SK-N-SH treated with all-trans-retinoic acid at 6 μM for 48 hours (cell line): ENCODE data around the gene PYGL.

Experiments
- ARNTL ChIP-seq: fragments of 450-650 bp; formaldehyde crosslinking; IDR thresholded peaks from 2 replicates; pipeline ENCODE4 v1.5.0; 2020; ENCODE audit warnings: low read depth, mild to moderate bottlenecking, moderate library complexity, borderline replicate concordance
- CSDC2 ChIP-seq: fragments of 250-450 bp; sonication (Bioruptor Pico); IDR thresholded peaks from 2 replicates; pipeline ENCODE4 v1.5.0; 2020; ENCODE audit warnings: mild to moderate bottlenecking, moderate library complexity
- ESRRG ChIP-seq: fragments of 250-450 bp; sonication (Bioruptor Pico); IDR thresholded peaks from 2 replicates; pipeline ENCODE4 v1.6.1; 2021; ENCODE audit warnings: mild to moderate bottlenecking
- OSR1 ChIP-seq: fragments of 250-450 bp; sonication (Bioruptor Pico); IDR thresholded peaks from 2 replicates; pipeline ENCODE4 v1.8.0; 2022; ENCODE audit warnings: moderate library complexity, mild to moderate bottlenecking, inconsistent platforms
- PATZ1 ChIP-seq: fragments of 250-450 bp; sonication (Bioruptor Pico); IDR thresholded peaks from 2 replicates; pipeline ENCODE4 v1.8.0; 2020; ENCODE audit warnings: mild to moderate bottlenecking, moderate library complexity, borderline replicate concordance
- POU6F1 ChIP-seq: fragments of 250-450 bp; sonication (Bioruptor Pico); IDR thresholded peaks from 2 replicates; pipeline ENCODE4 v1.8.0; 2021; ENCODE audit warnings: low read depth, mild to moderate bottlenecking, moderate library complexity, borderline replicate concordance
- PPARA ChIP-seq: fragments of 250-450 bp; sonication (Bioruptor Pico); IDR thresholded peaks from 2 replicates; pipeline ENCODE4 v1.5.0; 2020; ENCODE audit warnings: mild to moderate bottlenecking, borderline replicate concordance
- RARB ChIP-seq: fragments of 250-450 bp; sonication (Bioruptor Pico); IDR thresholded peaks from 2 replicates; pipeline ENCODE4 v1.8.0; 2021; ENCODE audit warnings: mild to moderate bottlenecking, moderate library complexity
- TCF4 ChIP-seq: fragments of 250-450 bp; sonication (Bioruptor Pico); IDR thresholded peaks from 2 replicates; pipeline ENCODE4 v1.8.0; 2021; ENCODE audit warnings: mild to moderate bottlenecking, moderate library complexity, borderline replicate concordance
- ZC3H10 ChIP-seq: fragments of 250-450 bp; sonication (Bioruptor Pico); IDR thresholded peaks from 2 replicates; pipeline ENCODE4 v1.5.1; 2021; ENCODE audit warnings: mild to moderate bottlenecking, moderate library complexity
- ZFP3 ChIP-seq: fragments of 250-450 bp; sonication (Bioruptor Pico); IDR thresholded peaks from 2 replicates; pipeline ENCODE4 v1.5.0; 2020; ENCODE audit warnings: mild to moderate bottlenecking, moderate library complexity
- ZFP30 ChIP-seq: fragments of 450-650 bp; formaldehyde crosslinking; IDR thresholded peaks from 2 replicates; pipeline ENCODE4 v1.5.0; 2022; ENCODE audit warnings: mild to moderate bottlenecking, moderate library complexity
- ZNF70 ChIP-seq: fragments of 450-650 bp; formaldehyde crosslinking; IDR thresholded peaks from 2 replicates; pipeline ENCODE4 v1.5.0; 2020; ENCODE audit warnings: mild to moderate bottlenecking, moderate library complexity
- TF ChIP-seq, protein P1 (sequence below): fragments of 250-450 bp; sonication (Bioruptor Pico); IDR thresholded peaks from 2 replicates; pipeline ENCODE4 v1.5.1; 2020; ENCODE audit warnings: low read depth, mild to moderate bottlenecking, moderate library complexity

- no peak for TF ChIP-seq ZC3H10
- no peak for TF ChIP-seq PATZ1 (CRISPR knock-in tag)
- no peak for TF ChIP-seq ZFP3
- TF ChIP-seq, protein P1, sequence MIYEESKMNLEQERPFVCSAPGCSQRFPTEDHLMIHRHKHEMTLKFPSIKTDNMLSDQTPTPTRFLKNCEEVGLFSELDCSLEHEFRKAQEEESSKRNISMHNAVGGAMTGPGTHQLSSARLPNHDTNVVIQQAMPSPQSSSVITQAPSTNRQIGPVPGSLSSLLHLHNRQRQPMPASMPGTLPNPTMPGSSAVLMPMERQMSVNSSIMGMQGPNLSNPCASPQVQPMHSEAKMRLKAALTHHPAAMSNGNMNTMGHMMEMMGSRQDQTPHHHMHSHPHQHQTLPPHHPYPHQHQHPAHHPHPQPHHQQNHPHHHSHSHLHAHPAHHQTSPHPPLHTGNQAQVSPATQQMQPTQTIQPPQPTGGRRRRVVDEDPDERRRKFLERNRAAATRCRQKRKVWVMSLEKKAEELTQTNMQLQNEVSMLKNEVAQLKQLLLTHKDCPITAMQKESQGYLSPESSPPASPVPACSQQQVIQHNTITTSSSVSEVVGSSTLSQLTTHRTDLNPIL (CRISPR knock-in tag): no peak
- TF ChIP-seq ESRRG: no peak
- TF ChIP-seq ZNF70 (CRISPR knock-in tag): no peak
- no peak for TF ChIP-seq ARNTL
- TF ChIP-seq ZFP30 (CRISPR knock-in tag): no peak
- TF ChIP-seq PPARA: no peak
- no peak for TF ChIP-seq OSR1 (CRISPR knock-in tag)
- no peak for TF ChIP-seq RARB (CRISPR knock-in tag)
- TF ChIP-seq TCF4 (CRISPR knock-in tag): no peak
- no peak for TF ChIP-seq CSDC2 (CRISPR knock-in tag)
- TF ChIP-seq POU6F1: no peak
These were observed 22.8 kb upstream of the PYGL start for GRCh38 chr14:50967103-50967502.
